ENCODE results near the gene ZNF467. TPM values are rescaled to one million over a fixed set of nuclear protein-coding genes. Genes with fewer than 3 reads are reported as not detected.

The ZNF467 gene
- total RNA-seq, 2 donors from 2014 or later = 2.5 to 5.0 TPM

DNA sequence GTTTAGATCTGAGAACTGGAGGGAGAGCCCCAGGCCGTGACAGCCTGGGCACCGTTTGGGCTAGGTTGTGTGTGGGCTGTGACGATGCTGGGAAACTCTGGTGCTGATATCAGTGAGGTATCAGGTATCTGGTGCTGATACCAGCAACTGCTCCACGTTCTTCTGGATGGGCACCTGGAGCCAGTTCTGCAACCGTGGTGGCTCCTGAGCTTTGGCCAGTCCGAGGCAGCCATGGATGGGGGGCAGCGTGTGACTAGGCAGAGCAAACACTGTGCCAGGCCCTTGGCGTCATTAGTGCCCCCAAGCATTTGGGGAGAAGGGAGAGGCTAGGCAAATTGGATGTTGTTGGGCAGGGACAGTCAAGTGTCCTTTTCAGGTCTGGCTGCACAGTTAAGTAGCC is 57.9 kb downstream of the ZNF467 start:
- peak overlapping the region in 1 of 2 donors; percentile 60 for H3K9ac ChIP-seq (ENCODE audit: low read depth in 2 of 2, low read length in 2 of 2)
- H3K36me3 ChIP-seq = no peaks in the 10 kb centered on the region
- no peaks in the 10 kb centered on the region for H3K27me3 ChIP-seq
- peaks cover 6% of the 10 kb centered on the region for H3K9me3 ChIP-seq
- H3K4me1 ChIP-seq = no peaks in the 10 kb centered on the region
- peak overlapping the region; percentile 13 for H3K27ac ChIP-seq
- peak overlapping the region; percentile 66 for H3K4me3 ChIP-seq
- DNase-seq = no peak
- intact Hi-C loops (cut with DNase I) = no loop called here
- TF ChIP-seq, protein P1, sequence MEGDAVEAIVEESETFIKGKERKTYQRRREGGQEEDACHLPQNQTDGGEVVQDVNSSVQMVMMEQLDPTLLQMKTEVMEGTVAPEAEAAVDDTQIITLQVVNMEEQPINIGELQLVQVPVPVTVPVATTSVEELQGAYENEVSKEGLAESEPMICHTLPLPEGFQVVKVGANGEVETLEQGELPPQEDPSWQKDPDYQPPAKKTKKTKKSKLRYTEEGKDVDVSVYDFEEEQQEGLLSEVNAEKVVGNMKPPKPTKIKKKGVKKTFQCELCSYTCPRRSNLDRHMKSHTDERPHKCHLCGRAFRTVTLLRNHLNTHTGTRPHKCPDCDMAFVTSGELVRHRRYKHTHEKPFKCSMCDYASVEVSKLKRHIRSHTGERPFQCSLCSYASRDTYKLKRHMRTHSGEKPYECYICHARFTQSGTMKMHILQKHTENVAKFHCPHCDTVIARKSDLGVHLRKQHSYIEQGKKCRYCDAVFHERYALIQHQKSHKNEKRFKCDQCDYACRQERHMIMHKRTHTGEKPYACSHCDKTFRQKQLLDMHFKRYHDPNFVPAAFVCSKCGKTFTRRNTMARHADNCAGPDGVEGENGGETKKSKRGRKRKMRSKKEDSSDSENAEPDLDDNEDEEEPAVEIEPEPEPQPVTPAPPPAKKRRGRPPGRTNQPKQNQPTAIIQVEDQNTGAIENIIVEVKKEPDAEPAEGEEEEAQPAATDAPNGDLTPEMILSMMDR (IDR thresholded peaks at IDR 0.05) = no peak

DNA sequence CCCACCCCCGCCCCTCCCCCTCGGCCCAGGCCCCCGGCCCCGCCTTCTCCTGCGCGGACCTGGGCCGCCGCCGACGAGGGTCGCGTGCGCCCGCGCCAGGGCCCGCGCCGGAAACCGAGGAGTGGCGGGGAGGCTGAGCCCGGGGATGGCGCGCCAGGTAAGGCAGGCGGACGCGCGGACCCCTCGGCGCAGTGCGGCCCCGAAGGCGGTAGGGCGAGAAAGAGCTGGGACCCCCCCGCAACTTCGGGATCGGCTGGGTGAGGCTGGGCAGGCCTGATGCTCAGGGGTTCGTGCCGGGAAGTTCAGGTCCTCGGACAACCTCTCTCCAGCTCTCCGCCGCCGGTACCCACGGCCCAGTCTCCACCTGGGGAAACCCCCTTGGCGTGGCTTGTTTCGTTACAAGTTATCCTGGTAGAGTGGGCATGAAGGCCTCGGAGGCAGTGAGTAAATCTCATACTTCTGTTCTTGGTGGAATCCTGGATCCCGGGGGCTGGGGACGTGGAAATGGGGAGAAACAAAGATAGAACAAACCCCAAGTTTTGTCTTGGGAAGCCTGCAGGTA is 58.4 kb downstream of the ZNF467 start:
- no peaks in the 10 kb centered on the region for H3K36me3 ChIP-seq
- intact Hi-C loops (cut with DNase I) = no loop called here
- H3K4me1 ChIP-seq = no peaks in the 10 kb centered on the region
- no peaks in the 10 kb centered on the region for H3K27me3 ChIP-seq
- H3K9ac ChIP-seq (ENCODE audit: low read depth in 2 of 2, low read length in 2 of 2) = peak overlapping the region in 1 of 2 donors; percentile 60
- peak overlapping the region; percentile 13 for H3K27ac ChIP-seq
- peaks cover 7% of the 10 kb centered on the region for H3K9me3 ChIP-seq
- TF ChIP-seq, protein P1 (IDR thresholded peaks at IDR 0.05) = no peak
- H3K4me3 ChIP-seq = peak overlapping the region; percentile 66
- DNase-seq = peak; percentile 37

Other genes starting within 250 kb of the ZNF467 start
- 1 to 10 TPM; 8.8 to 9.9 TPM for gene ZNF862, start 64.8 kb upstream of the ZNF467 start, total RNA-seq
- gene ATP6V0E2, start 100.4 kb upstream of the ZNF467 start, total RNA-seq = 10 to 100 TPM; 12.5 to 22.7 TPM